Pancreas (tissue), 10 donors: Measurements from ENCODE around the gene C1orf159. TPM values are rescaled to one million over a fixed set of nuclear protein-coding genes. Genes with fewer than 3 reads are reported as not detected.

Experiments
- ATAC-seq, 4 donors: fragments of 200-7000 bp; cut with Tn5 transposase; one replicate each; pipeline versions ENCODE4 v1.8.0 to v1.9.1; 2020; ENCODE audit warnings: mild to moderate bottlenecking in 4 of 4, moderate library complexity in 4 of 4
- DNase-seq, 6 donors: peaks; one replicate each; pipeline ENCODE4 v3.0.0-alpha.2; 2020
- FAIRE-seq: peaks from 2 replicates; lab custom pipeline; 2012; peaks lifted over from hg19 to GRCh38; lab: Jason Lieb, UNC
- H3K27ac ChIP-seq, 4 donors: fragments of 200-600 bp; sonication (generic); 1 replicate in 3 of 4; 2 replicates in 1 of 4; pipeline versions ENCODE4 v1.5.0 to v1.8.0; 2020
- H3K27me3 ChIP-seq, 4 donors: fragments of 200-600 bp; one replicate each; pipeline ENCODE4 v1.8.0; 2021
- H3K36me3 ChIP-seq, 3 donors: fragments of 200-600 bp; sonication (generic) in 1 of 3; one replicate each; pipeline versions ENCODE4 v1.5.0 to v1.8.0; 2020 to 2021
- H3K4me1 ChIP-seq, 3 donors: fragments of 200-600 bp; one replicate each; pipeline ENCODE4 v1.8.0; 2021
- H3K4me3 ChIP-seq, 4 donors: fragments of 200-600 bp; sonication (generic) in 2 of 4; one replicate each; pipeline versions ENCODE4 v1.5.0 to v1.8.0; 2020 to 2021
- H3K9me3 ChIP-seq, 4 donors: fragments of 200-600 bp; one replicate each; pipeline ENCODE4 v1.8.0; 2021
- CTCF ChIP-seq, 4 donors: fragments of 200-600 bp; sonication (generic) in 3 of 4; IDR thresholded peaks; one replicate each; pipeline versions ENCODE4 v1.5.0 to v1.8.0; 2021; ENCODE audit warnings: antibody characterized with exemption in 4 of 4
- WGBS, 2 donors: extraction: QIAGEN DNeasy Blood & Tissue Kit; methylation state at CpG; one replicate each; pipeline ENCODE4 v1.1.7; 2013; 5-methylcytosine and 5-hydroxymethylcytosine counted together
- intact Hi-C, 3 donors: fragments of 100-400 bp; cut with DNase I; formaldehyde crosslinking; loops; one replicate each; pipeline versions ENCODE4 v1.11.1 to v1.14.2; 2022
- polyA plus RNA-seq, 2 donors: library from polyadenylated mRNA; stranded (reverse); fragments of 200-250 nt; gene quantifications; one replicate each; pipeline ENCODE4 v1.2.3, GENCODE V29; 2013
- total RNA-seq, 6 donors: library from RNA; stranded (reverse); fragmentation: NEBNext Ultra II Directional in 4 of 6; extraction: Animal tissue kit (Norgen Biotek cat#: 25700) in 4 of 6; gene quantifications; one replicate each; pipeline versions ENCODE4 v1.2.1 to v1.2.4, GENCODE V29; 2021 to 2023
- donor health status: healthy with polysubstance abuse.
- donor health status: DM: no; HTN: no; CAD: no; lungs with moderate emphysema.
- donor health status: DM: no; HTN: no; CAD: no.
- donor health status: control.
- donor health status: control.
- donor health status: Bipolar disorder and iron deficiency.
- donor health status: DM: yes; HTN: yes; CAD: no.
- donor health status: DM: no; HTN: no; CAD: no.
- donor health status: DM: no; HTN: no; CAD: no.
- donor health status: DM: yes; HTN: yes; CAD: no.

The C1orf159 gene
- total and polyA plus RNA-seq, 8 donors, result 3.0 to 30.7 (median 4.9) TPM

- no peak for FAIRE-seq
- H3K27me3 ChIP-seq, result no peaks in the 10 kb centered on the region
- no peak for TF ChIP-seq CTCF (IDR thresholded peaks at IDR 0.05)
- H3K27ac ChIP-seq, result no peak overlapping the region
- no peaks in the 10 kb centered on the region for H3K9me3 ChIP-seq
- intact Hi-C loops, result no loop called here
- H3K36me3 ChIP-seq, result no peaks in the 10 kb centered on the region
- DNase-seq, result no peak
- ATAC-seq, result peak in 3 of 4 donors; percentile 36 to 56 (median 53)
- 80 to 82% methylated on average over 12 of the region's 12 CpGs for WGBS, 2 donors
- no peak overlapping the region for H3K4me3 ChIP-seq
- H3K4me1 ChIP-seq, result no peaks in the 10 kb centered on the region
Measured at GRCh38 chr1:1150100-1150499, 34.2 kb upstream of the C1orf159 start.

- Histone ChIP-seq H3K9me3 (no peaks in the 10 kb centered on the region), H3K4me3 (no peak overlapping the region), H3K36me3 (no peaks in the 10 kb centered on the region), H3K27ac (no peak overlapping the region), H3K4me1 (no peaks in the 10 kb centered on the region), H3K27me3 (no peaks in the 10 kb centered on the region)
- DNase-seq (no peak), FAIRE-seq (no peak), ATAC-seq (no peak)
- 76 to 80% methylated on average over 11 to 15 of the region's 15 CpGs for WGBS, 2 donors
- TF ChIP-seq CTCF (IDR thresholded peaks at IDR 0.05), result no peak
- intact Hi-C loops, result no loop called here
Measured at GRCh38 chr1:1149416-1149815, 33.5 kb upstream of the C1orf159 start.

- H3K27ac ChIP-seq, result no peak overlapping the region
- FAIRE-seq (no peak), DNase-seq (no peak), ATAC-seq (no peak)
- no peak for TF ChIP-seq CTCF (IDR thresholded peaks at IDR 0.05)
- H3K4me3 ChIP-seq, result no peak overlapping the region
- intact Hi-C loops, result no loop called here
- H3K4me1 ChIP-seq, result no peaks in the 10 kb centered on the region
- 59 to 74% methylated on average over 24 of the region's 24 CpGs for WGBS, 2 donors
- no peaks in the 10 kb centered on the region for H3K27me3 ChIP-seq
- no peaks in the 10 kb centered on the region for H3K36me3 ChIP-seq
- H3K9me3 ChIP-seq, result no peaks in the 10 kb centered on the region
Measured at GRCh38 chr1:1148569-1148968, 32.7 kb upstream of the C1orf159 start.

GRCh38 chr1:1148061-1148460, 32.2 kb upstream of the C1orf159 start:
- H3K36me3 ChIP-seq, result no peaks in the 10 kb centered on the region
- H3K4me1 ChIP-seq, result no peaks in the 10 kb centered on the region
- no peak for FAIRE-seq
- ATAC-seq, result no peak
- 88 to 92% methylated on average over 13 of the region's 13 CpGs for WGBS, 2 donors
- H3K9me3 ChIP-seq, result no peaks in the 10 kb centered on the region
- intact Hi-C loops, result no loop called here
- no peak for TF ChIP-seq CTCF (IDR thresholded peaks at IDR 0.05)
- no peaks in the 10 kb centered on the region for H3K27me3 ChIP-seq
- no peak for DNase-seq
- no peak overlapping the region for H3K27ac ChIP-seq
- H3K4me3 ChIP-seq, result no peak overlapping the region

- FAIRE-seq (no peak), DNase-seq (no peak), ATAC-seq (no peak)
- Histone ChIP-seq H3K27ac (no peak overlapping the region), H3K27me3 (no peaks in the 10 kb centered on the region), H3K4me3 (no peak overlapping the region), H3K36me3 (no peaks in the 10 kb centered on the region), H3K9me3 (no peaks in the 10 kb centered on the region), H3K4me1 (no peaks in the 10 kb centered on the region)
- 84 to 89% methylated on average over 15 of the region's 15 CpGs for WGBS, 2 donors
- intact Hi-C loops, result no loop called here
- no peak for TF ChIP-seq CTCF (IDR thresholded peaks at IDR 0.05)
Measured at GRCh38 chr1:1146596-1146995, 30.7 kb upstream of the C1orf159 start.
